ENCODE data around the gene GZF1.

DNA sequence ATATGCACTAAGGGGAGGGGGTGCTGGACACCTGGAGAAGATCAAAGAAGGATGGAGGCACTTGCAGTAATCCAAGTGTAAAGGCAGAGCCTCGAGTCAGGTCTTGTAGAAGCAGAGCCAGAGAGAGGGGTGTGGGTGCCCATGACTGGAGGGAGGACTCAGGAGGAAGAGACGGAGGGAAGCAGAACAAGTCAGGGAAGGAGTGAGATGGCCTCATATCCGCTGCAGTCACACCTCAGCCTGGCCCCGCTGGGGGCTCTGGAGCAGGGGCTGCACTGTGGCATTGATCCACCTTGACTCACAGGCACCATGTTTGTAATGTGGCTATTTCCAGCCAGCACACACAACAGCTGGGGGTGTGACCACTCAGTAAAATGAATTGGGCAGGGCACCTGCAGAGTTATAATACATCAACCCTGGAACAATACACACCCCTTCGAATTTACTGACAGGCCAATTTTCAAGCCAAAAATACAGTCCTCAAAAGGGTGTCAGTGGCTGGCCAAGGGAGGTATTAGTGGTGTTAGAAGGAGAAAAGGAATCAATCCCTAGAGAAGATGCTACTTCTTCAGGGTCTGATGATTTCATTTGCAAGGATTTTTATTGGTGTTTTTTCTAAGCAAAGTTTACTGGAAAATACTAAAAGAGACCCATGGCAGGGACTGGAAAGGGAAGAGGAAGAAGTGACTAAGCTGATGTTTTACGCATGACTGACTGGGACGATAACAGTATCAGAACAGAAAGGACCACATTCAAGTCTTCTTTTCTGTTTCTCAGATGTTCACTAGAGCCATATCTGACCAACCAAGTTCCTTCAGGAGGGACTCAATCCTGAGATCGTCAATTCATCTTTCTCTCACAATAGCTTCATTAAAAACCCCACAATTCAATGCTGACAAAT, 30.3 kb upstream of the GZF1 start:
- TF ChIP-seq OSR1 (CRISPR knock-in tag; IDR thresholded peaks at IDR 0.05): no peak
- TF ChIP-seq CSDC2 (CRISPR knock-in tag; IDR thresholded peaks at IDR 0.05): no peak
- TF ChIP-seq, protein P1, sequence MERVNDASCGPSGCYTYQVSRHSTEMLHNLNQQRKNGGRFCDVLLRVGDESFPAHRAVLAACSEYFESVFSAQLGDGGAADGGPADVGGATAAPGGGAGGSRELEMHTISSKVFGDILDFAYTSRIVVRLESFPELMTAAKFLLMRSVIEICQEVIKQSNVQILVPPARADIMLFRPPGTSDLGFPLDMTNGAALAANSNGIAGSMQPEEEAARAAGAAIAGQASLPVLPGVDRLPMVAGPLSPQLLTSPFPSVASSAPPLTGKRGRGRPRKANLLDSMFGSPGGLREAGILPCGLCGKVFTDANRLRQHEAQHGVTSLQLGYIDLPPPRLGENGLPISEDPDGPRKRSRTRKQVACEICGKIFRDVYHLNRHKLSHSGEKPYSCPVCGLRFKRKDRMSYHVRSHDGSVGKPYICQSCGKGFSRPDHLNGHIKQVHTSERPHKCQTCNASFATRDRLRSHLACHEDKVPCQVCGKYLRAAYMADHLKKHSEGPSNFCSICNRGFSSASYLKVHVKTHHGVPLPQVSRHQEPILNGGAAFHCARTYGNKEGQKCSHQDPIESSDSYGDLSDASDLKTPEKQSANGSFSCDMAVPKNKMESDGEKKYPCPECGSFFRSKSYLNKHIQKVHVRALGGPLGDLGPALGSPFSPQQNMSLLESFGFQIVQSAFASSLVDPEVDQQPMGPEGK (CRISPR knock-in tag; IDR thresholded peaks at IDR 0.05; ENCODE audit: borderline replicate concordance): no peak
- TF ChIP-seq ZFP3 (CRISPR knock-in tag; IDR thresholded peaks at IDR 0.05): no peak
- TF ChIP-seq RARB (CRISPR knock-in tag; IDR thresholded peaks at IDR 0.05): no peak
